ENCODE results near the gene PICALM. TPM values are rescaled to one million over a fixed set of nuclear protein-coding genes. Genes with fewer than 3 reads are reported as not detected.
"Not testable (repeated sequence)": the region's sequence is repeated elsewhere in the genome, so short reads cannot be mapped to it uniquely, and the experiment has no call there.

PICALM gene
- total and polyA plus RNA-seq, 5 experiments from 2014 or later, result 10.4 to 112 (median 12.0) TPM

DNA sequence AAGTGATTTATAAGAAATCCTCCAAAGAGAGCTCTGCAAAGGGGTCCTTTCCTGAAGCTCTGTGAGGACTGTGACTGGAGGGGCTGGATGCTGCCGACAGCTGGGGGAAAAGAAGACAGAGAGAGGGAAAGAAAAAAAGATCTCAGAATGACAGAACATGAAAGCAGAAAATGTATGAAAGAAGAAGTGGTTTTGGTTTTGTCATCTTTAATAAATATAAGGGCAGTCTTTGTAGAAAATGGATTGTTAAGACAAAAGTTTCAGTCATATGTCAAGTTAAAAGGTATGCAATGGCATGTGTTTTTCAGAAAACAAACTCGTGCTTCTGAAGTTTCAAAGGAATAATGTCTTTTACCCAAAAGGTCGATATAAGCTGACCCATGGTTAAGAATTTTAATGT is 108.2 kb downstream of the PICALM start:
- no peaks in the 10 kb centered on the region for H3K27me3 Mint-ChIP-seq
- H3K4me3 Mint-ChIP-seq, result no peak overlapping the region
- DNase-seq (no peak), ATAC-seq (no peak)
- H3K4me1 Mint-ChIP-seq, result peaks cover 0 to 5% (median 2%) of the 10 kb centered on the region in 4 donors
- no peaks in the 10 kb centered on the region for H3K9me3 Mint-ChIP-seq
- H3K27ac Mint-ChIP-seq, result peak overlapping the region in 8 of 10 donors; percentile 4 to 93 (median 65)
- peaks cover 25 to 95% (median 54%) of the 10 kb centered on the region in 3 donors for H3K36me3 Mint-ChIP-seq
- POLR2A ChIA-PET, result no interaction called here

DNA sequence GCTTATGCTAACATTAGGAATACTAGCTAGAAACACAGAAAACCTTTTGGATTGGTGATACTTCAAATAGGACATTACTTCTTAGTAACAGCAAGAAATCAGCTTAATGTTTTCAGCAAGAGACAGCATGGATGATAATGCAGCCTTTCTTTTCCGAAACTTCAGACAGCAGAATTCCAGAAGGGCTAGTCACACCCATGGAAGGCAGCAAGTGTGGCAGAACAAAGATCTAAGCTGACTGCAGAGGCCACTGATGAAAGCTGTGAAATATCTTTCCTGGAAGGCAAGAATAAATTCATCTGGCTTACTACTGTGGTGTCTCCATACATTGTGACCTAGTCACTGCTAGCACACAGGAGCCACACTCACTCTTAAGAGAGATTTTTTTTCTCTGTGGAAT is 113.4 kb downstream of the PICALM start:
- Mint-ChIP-seq H3K27ac (no peak overlapping the region), H3K36me3 (peaks cover 53 to 70% (median 61%) of the 10 kb centered on the region in 3 donors), H3K27me3 (no peaks in the 10 kb centered on the region), H3K4me3 (no peak overlapping the region), H3K4me1 (peaks cover 0 to 3% (median 0%) of the 10 kb centered on the region in 4 donors), H3K9me3 (peaks cover 9 to 42% (median 24%) of the 10 kb centered on the region in 9 donors)
- DNase-seq (no peak), ATAC-seq (no peak)
- POLR2A ChIA-PET, result no interaction called here

DNA sequence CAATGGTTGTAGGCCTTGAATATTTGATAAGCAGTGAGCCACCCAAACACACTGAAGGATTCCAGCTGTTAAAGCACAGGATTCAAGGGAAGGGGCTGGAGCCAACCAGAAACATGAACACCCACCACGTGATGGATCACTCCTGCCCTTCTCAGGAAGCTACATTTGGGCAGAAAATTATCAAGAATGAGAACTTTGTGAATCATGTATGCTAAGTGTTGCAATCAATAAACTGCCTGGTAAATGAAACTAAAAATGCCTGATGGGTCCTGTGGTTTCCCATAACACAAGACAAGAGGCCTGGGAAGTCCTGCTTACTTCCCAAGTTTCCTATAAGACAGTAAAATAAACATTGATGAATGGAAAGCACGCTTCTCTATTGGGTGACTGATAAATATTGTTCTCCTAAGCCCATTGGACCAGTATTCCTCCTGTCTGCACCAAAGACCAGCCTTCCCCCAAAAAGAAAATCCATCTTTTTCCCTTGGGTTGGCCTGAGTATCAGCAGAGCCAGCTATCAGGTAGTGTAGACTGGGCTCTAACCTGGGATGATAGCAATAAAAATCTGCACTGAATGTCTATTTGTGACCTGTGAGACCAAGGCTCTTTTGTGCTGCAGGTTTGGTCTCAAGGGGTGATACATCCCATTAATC is 115.3 kb downstream of the PICALM start:
- Mint-ChIP-seq H3K4me3 (no peak overlapping the region), H3K36me3 (peaks cover 47 to 52% (median 48%) of the 10 kb centered on the region in 3 donors), H3K9me3 (peaks cover 9 to 48% (median 28%) of the 10 kb centered on the region in 9 donors), H3K4me1 (peaks cover 0 to 2% (median 0%) of the 10 kb centered on the region in 4 donors), H3K27me3 (no peaks in the 10 kb centered on the region), H3K27ac (peak overlapping the region in 1 of 10 donors; percentile 25)
- DNase-seq, result no peak
- ATAC-seq, result no peak
- POLR2A ChIA-PET, result no interaction called here

DNA sequence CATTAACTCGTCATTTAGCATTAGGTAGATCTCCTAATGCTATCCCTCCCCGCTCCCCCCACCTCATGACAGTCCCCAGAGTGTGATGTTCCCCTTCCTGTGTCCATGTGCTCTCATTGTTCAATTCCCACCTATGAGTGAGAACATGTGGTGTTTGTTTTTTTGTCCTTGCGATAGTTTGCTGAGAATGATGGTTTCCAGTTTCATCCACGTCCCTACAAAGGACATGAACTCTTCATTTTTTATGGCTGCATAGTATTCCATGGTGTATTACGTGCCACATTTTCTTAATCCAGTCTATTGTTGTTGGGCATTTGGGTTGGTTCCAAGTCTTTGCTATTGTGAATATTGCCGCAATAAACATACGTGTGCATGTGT is 116.8 kb downstream of the PICALM start:
- peak overlapping the region in 1 of 10 donors; percentile 42 for H3K4me3 Mint-ChIP-seq
- DNase-seq, H3K27ac Mint-ChIP-seq, POLR2A ChIA-PET, H3K27me3 Mint-ChIP-seq, ATAC-seq, H3K4me1 Mint-ChIP-seq: not testable (repeated sequence)
- peaks cover 35 to 42% (median 38%) of the 10 kb centered on the region in 3 donors for H3K36me3 Mint-ChIP-seq
- H3K9me3 Mint-ChIP-seq, result peaks cover 9 to 48% (median 28%) of the 10 kb centered on the region in 9 donors

DNA sequence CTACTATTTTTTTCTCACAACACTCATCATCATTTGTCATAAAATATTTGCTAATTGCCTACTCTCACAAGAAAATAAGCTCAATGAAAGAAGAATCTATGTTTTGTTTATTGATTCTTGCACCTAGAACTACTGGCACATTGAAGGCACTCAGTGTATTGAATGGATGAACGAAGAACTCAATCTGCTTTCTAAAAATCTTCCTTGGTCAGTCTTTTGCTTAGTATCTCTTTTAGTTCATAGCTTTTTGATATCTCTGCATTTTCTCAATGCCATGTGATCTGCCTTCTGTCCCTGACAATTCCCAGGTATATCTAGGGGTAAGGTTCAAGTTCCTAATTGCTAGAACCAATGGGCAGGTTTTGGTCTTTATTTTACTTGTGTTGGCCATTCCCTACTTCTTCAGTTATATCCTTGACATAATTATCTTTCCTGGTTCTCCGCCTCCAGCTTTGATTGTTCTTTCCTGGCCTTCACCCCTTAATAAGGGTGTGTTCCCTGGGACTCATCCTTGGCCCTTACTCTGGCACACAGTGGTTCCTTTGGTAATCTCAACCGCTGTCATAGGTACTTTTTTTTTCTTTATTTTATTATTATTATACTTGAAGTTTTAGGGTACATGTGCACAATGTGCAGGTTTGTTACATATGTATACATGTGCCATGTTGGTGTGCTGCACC is 117.3 kb downstream of the PICALM start:
- H3K27ac Mint-ChIP-seq, result peak overlapping the region in 3 of 10 donors; percentile 13 to 82 (median 21)
- H3K4me1 Mint-ChIP-seq, result peaks cover 0 to 7% (median under 1%) of the 10 kb centered on the region in 4 donors
- ATAC-seq (no peak), DNase-seq (no peak)
- H3K27me3 Mint-ChIP-seq, result no peaks in the 10 kb centered on the region
- H3K36me3 Mint-ChIP-seq, result peaks cover 30 to 41% (median 33%) of the 10 kb centered on the region in 3 donors
- POLR2A ChIA-PET, result no interaction called here
- peaks cover 9 to 48% (median 30%) of the 10 kb centered on the region in 9 donors for H3K9me3 Mint-ChIP-seq
- peak overlapping the region in 1 of 10 donors; percentile 5 for H3K4me3 Mint-ChIP-seq

DNA sequence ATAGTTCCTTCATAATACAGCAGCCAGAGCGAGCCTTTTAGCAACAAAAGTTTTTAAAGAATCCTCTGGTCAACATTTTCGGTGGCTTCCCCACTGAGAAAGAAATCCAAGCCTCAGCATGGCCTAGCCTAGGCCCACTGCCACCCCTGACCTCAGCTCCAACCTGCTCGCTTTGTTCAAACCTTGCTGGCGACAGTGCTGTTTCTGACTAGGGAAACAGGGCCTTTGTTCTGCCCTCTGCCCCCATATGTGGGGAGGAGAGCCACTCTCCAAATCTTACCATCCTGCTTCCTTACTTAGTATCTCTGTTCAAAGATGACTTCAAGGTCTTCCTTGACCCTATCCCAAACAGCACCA is 117.9 kb downstream of the PICALM start:
- H3K27ac Mint-ChIP-seq, result peak overlapping the region in 3 of 10 donors; percentile 13 to 82 (median 21)
- H3K4me3 Mint-ChIP-seq, result no peak overlapping the region
- POLR2A ChIA-PET, result no interaction called here
- H3K27me3 Mint-ChIP-seq, result no peaks in the 10 kb centered on the region
- ATAC-seq (peak in 1 of 2 donors; percentile 23), DNase-seq (no peak)
- peaks cover 9 to 52% (median 30%) of the 10 kb centered on the region in 9 donors for H3K9me3 Mint-ChIP-seq
- H3K36me3 Mint-ChIP-seq, result peaks cover 27 to 36% (median 29%) of the 10 kb centered on the region in 3 donors
- H3K4me1 Mint-ChIP-seq, result peaks cover 0 to 7% (median under 1%) of the 10 kb centered on the region in 4 donors

DNA sequence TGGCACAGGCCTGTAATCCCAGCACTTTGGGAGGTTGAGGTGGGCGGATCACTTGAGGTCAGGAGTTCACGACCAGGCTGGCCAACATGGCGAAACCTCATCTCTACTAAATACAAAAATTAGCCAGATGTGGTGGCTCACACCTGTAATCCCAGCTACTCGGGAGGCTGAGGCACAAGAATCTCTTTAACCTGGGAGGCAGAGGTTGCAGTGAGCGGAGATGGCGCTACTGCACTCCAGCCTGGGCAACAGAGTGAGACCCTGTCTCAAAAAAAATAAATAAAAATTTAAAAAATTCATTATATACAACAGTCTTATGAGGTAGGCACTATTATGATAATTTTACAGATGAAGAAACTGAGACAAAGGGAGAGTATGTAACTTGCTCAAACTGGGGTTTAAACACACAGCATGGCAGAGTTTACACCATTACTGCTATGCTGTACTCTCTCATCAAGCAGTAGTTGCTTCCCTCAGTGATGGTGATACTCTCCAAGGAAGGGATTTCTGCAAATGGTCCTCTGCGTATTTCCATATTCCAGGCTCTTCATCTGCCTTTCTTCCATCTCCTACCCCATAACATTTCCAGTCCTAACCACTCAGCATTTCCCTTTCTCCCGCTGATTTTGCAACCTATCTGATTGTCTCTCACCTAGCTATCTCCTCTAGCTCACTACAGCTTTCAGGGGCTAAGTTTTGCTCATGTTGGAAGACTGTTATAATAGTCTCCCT is 118.4 kb downstream of the PICALM start:
- H3K27ac Mint-ChIP-seq, result peak overlapping the region in 1 of 10 donors; percentile 21
- peaks cover 0 to 12% (median under 1%) of the 10 kb centered on the region in 4 donors for H3K4me1 Mint-ChIP-seq
- no peak overlapping the region for H3K4me3 Mint-ChIP-seq
- ATAC-seq (no peak), DNase-seq (no peak)
- peaks cover 22 to 37% (median 29%) of the 10 kb centered on the region in 3 donors for H3K36me3 Mint-ChIP-seq
- peaks cover 9 to 57% (median 34%) of the 10 kb centered on the region in 9 donors for H3K9me3 Mint-ChIP-seq
- no peaks in the 10 kb centered on the region for H3K27me3 Mint-ChIP-seq
- POLR2A ChIA-PET, result no interaction called here

DNA sequence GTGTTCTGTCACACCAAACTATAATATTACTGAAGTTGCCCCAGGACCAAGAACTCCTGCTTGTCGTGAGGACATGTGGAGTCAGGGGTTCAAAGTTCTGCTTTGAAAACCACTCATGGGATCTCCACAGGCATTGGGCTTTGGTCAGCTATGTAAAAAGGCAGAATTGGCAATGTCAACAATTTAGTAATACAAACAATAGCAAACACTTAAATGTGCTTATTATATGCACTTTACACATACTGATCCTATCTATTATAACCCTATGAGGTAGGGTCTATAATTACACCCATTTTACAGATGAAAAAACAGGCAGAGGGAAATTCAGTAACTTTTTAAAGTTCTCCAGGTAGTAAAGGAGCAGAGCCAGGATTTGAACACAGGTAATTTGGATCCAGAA is 119.1 kb downstream of the PICALM start:
- POLR2A ChIA-PET, result no interaction called here
- Mint-ChIP-seq H3K9me3 (peaks cover 7 to 59% (median 37%) of the 10 kb centered on the region in 9 donors), H3K27ac (no peak overlapping the region), H3K27me3 (no peaks in the 10 kb centered on the region), H3K4me3 (no peak overlapping the region), H3K4me1 (peaks cover 0 to 14% (median under 1%) of the 10 kb centered on the region in 4 donors), H3K36me3 (peaks cover 16 to 35% (median 28%) of the 10 kb centered on the region in 3 donors)
- no peak for DNase-seq
- ATAC-seq, result no peak

DNA sequence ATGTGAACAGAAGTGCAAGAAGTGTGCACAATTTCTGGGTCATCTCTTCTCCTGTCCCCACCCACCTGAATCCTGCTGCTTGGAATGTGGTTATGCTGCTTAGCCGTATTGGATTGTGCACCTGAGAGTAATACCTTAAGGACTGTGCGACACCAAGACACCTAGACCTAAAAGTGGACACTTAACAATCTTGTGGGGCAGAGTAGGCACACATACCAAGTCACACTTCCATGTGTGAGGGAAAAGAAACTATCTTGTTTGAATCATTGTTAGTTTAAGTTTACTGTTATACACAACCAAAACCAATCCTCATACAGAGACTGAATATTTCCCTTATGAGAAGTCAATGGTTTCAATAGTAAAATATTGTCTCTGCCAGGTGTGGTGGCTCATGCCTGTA is 120.0 kb downstream of the PICALM start:
- Mint-ChIP-seq H3K9me3 (peaks cover 7 to 55% (median 37%) of the 10 kb centered on the region in 9 donors), H3K27me3 (no peaks in the 10 kb centered on the region), H3K36me3 (peaks cover 8 to 30% (median 20%) of the 10 kb centered on the region in 3 donors), H3K4me1 (peaks cover 0 to 14% (median under 1%) of the 10 kb centered on the region in 4 donors), H3K27ac (no peak overlapping the region), H3K4me3 (peak overlapping the region in 1 of 10 donors; percentile 20)
- POLR2A ChIA-PET, result no interaction called here
- no peak for DNase-seq
- ATAC-seq, result no peak

DNA sequence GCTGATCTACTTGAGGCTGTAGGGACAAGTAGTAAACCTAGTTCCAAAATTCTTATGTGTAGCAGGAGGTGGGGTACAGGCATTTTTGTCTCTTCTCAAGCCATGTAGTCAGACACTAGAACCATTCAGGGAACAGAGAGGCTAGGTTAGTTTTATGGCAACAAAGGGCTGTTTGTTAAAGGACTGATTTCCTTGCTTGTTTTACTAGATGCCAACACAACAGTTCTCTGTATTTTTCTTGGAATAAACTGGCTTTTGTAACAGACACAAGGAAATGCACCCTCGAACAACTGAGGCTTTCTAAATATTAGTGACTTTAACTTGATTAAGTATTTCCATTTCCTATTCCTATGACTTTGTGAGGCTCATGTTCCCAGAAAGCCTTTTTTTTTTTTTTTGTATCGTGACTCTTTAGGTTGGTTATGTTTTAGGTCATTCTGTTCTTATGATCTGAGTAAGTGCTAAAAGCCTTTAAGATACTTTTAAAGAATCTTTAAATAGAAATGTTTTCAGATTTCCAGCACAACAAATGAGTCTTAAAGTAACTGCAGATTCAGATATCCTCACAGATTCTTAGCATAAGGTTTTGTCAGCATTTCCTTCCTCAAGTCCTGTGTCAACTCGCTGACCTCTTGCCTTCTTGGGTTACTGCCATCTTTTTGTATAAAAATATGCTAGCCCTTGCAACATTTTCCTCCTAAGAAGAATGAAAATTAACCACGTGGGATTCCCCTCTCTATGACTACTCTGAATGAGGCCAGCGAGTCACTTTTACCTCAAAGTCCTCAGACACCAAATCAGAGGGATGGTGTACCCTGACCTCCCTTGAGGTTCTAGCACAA is 121.2 kb downstream of the PICALM start:
- Mint-ChIP-seq H3K27me3 (no peaks in the 10 kb centered on the region), H3K4me3 (no peak overlapping the region), H3K27ac (peak overlapping the region in 2 of 10 donors; percentile 35 to 59), H3K36me3 (peaks cover 0 to 22% (median 13%) of the 10 kb centered on the region in 3 donors), H3K9me3 (peaks cover 0 to 43% (median 28%) of the 10 kb centered on the region in 9 donors), H3K4me1 (peaks cover 0 to 14% (median 0%) of the 10 kb centered on the region in 4 donors)
- POLR2A ChIA-PET, result interaction anchor here (0.6 kb wide), 1 partner anchor 342 kb away, joined by 3 read pairs; no protein-coding TSS in a partner anchor
- DNase-seq, result no peak
- ATAC-seq, result no peak

DNA sequence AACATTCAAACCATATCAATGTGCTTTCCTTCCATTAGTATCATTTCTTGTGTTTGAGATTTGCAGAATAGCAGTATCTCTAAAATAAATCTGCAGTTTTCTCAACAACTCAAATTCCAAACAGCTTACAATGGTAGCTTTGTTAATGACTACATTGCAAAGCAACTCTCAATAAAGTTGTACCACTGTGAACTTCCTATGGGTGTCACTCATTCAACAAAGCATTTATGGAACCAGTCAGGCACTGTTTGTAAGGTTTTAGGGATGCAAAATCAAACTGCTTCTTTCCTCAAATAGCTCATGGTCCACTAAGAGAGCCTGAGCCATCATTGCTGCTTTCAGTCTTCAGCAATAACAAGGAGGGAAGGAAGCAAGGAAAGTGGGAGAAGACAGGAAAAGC is 122.7 kb downstream of the PICALM start:
- no peak for DNase-seq
- Mint-ChIP-seq H3K27me3 (no peaks in the 10 kb centered on the region), H3K9me3 (peaks cover 0 to 36% (median 20%) of the 10 kb centered on the region in 9 donors), H3K4me3 (no peak overlapping the region), H3K27ac (no peak overlapping the region), H3K36me3 (peaks cover 0 to 15% (median 13%) of the 10 kb centered on the region in 3 donors), H3K4me1 (peaks cover 0 to 14% (median 0%) of the 10 kb centered on the region in 4 donors)
- POLR2A ChIA-PET, result no interaction called here
- ATAC-seq, result no peak

DNA sequence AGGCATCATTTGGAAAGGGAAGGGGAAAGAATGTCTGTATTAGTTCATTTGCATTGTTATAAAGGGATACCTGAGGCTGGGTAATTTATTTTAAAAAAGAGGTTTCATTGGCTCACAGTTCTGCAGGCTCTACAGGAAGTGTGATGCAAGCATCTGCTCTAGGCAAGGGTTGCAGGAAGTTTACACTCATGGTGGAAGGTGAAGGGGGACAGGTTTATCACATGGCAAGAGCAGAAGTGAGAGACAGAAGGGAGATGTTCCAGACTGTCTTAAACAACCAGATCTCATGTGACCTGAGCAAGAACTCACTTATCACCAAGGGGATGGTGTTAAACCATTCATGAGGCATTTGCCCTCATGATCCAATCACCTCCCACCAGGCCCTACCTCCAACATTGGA is 123.1 kb downstream of the PICALM start:
- peaks cover 0 to 13% (median 10%) of the 10 kb centered on the region in 3 donors for H3K36me3 Mint-ChIP-seq
- no peak for DNase-seq
- H3K27ac Mint-ChIP-seq, result peak overlapping the region in 1 of 10 donors; percentile 49

More for the DNA sequence above, 123.1 kb downstream of the PICALM start:
- Mint-ChIP-seq H3K9me3 (peaks cover 0 to 34% (median 16%) of the 10 kb centered on the region in 9 donors), H3K27me3 (no peaks in the 10 kb centered on the region), H3K4me3 (no peak overlapping the region), H3K4me1 (peaks cover 0 to 14% (median 0%) of the 10 kb centered on the region in 4 donors)
- ATAC-seq, result no peak
- POLR2A ChIA-PET, result no interaction called here
